SU-DHL-6 (cell line): ENCODE data around the gene PTPN14.

Source experiments
- H2AFZ ChIP-seq: fragments of 200-600 bp; sonication (generic); 2 replicates; pipeline ENCODE4 v1.6.1; 2014; ENCODE audit warnings: low read depth, mild to moderate bottlenecking, moderate library complexity, mixed read lengths, antibody characterized with exemption, low read length; ENCODE audit not compliant: severe bottlenecking
- H3F3A ChIP-seq: fragments of 200-600 bp; shearing (Covaris generic); 2 replicates; pipeline ENCODE4 v1.6.0; 2016; ENCODE audit warnings: antibody characterized with exemption, mild to moderate bottlenecking; ENCODE audit not compliant: insufficient read depth
- H3K27ac ChIP-seq: fragments of 200-600 bp; sonication (generic); 2 replicates; pipeline ENCODE4 v1.5.1; 2016; ENCODE audit warnings: low read depth, mild to moderate bottlenecking, low read length, moderate library complexity, mixed read lengths
- H3K27me3 ChIP-seq: fragments of 200-600 bp; sonication (generic), shearing (Covaris generic); 2 replicates; pipeline ENCODE4 v1.6.0; 2014; ENCODE audit warnings: mild to moderate bottlenecking, low read length
- H3K36me3 ChIP-seq: fragments of 200-600 bp; sonication (generic); 2 replicates; pipeline ENCODE4 v1.6.1; 2014; ENCODE audit warnings: mild to moderate bottlenecking, low read length, mixed read lengths
- H3K4me2 ChIP-seq: fragments of 300-600, 200-600 bp; shearing (Covaris generic), sonication (generic); 2 replicates; pipeline ENCODE4 v1.6.0; 2014; ENCODE audit warnings: low read length, low read depth, mild to moderate bottlenecking; ENCODE audit not compliant: poor library complexity, severe bottlenecking
- H3K4me3 ChIP-seq: fragments of 200-600 bp; sonication (generic); 2 replicates; pipeline ENCODE4 v1.5.1; 2014; ENCODE audit warnings: antibody characterized with exemption, low read length, mild to moderate bottlenecking, mixed read lengths; ENCODE audit not compliant: insufficient read depth, poor library complexity, severe bottlenecking
- H3K79me2 ChIP-seq: fragments of 200-600 bp; sonication (generic); 2 replicates; pipeline ENCODE4 v1.6.1; 2014; ENCODE audit warnings: mild to moderate bottlenecking, low read length, moderate library complexity; ENCODE audit not compliant: insufficient read depth
- H3K9ac ChIP-seq: fragments of 200-600 bp; sonication (generic); 2 replicates; pipeline ENCODE4 v1.7.0; 2014; ENCODE audit warnings: mild to moderate bottlenecking, low read length
- H3K9me2 ChIP-seq: fragments of 200-600 bp; sonication (generic); replicated peaks from 2 replicates; pipeline ENCODE4 v1.6.1; 2014; ENCODE audit warnings: low read length; ENCODE audit not compliant: insufficient read depth
- H3K9me3 ChIP-seq: fragments of 200-600 bp; sonication (generic); 2 replicates; pipeline ENCODE4 v1.6.1; 2014; ENCODE audit warnings: low read length, mixed read lengths; ENCODE audit not compliant: insufficient read depth
- H4K20me1 ChIP-seq: fragments of 200-600 bp; sonication (generic); 2 replicates; pipeline ENCODE4 v1.6.1; 2014; ENCODE audit warnings: low read depth, mild to moderate bottlenecking, antibody characterized with exemption, low read length, moderate library complexity, mixed read lengths
- CTCF ChIP-seq: fragments of 200-600 bp; sonication (generic); IDR thresholded peaks from one replicate; pipeline ENCODE4 v1.5.1; 2017; ENCODE audit warnings: antibody characterized with exemption, mild to moderate bottlenecking, low read length, moderate library complexity; ENCODE audit not compliant: insufficient read depth, poor library complexity, severe bottlenecking
- EZH2phosphoT487 ChIP-seq: fragments of 200-600 bp; sonication (generic), shearing (Covaris generic); conservative IDR thresholded peaks from 2 replicates; pipeline ENCODE4 v1.6.1; 2018; ENCODE audit warnings: mild to moderate bottlenecking, antibody characterized with exemption, low read length, moderate library complexity, mixed read lengths

PTPN14 gene

GRCh38 chr1:214506972-214507431 lies 44.4 kb downstream of the PTPN14 start:
- H3K9me3 ChIP-seq, result no peaks in the 10 kb centered on the region
- H3K27me3 ChIP-seq, result no peaks in the 10 kb centered on the region
- H3F3A ChIP-seq, result no peaks in the 10 kb centered on the region
- TF ChIP-seq CTCF (no peak), EZH2phosphoT487 (no peak)
- H3K4me2 ChIP-seq, result no peak overlapping the region
- H3K9ac ChIP-seq, result no peak overlapping the region
- no peak overlapping the region for H3K27ac ChIP-seq
- H3K9me2 ChIP-seq, result no peaks in the 10 kb centered on the region
- H3K4me3 ChIP-seq, result no peak overlapping the region
- no peak overlapping the region for H2AFZ ChIP-seq
- H3K36me3 ChIP-seq, result no peaks in the 10 kb centered on the region
- H4K20me1 ChIP-seq, result no peaks in the 10 kb centered on the region
- H3K79me2 ChIP-seq, result no peaks in the 10 kb centered on the region

GRCh38 chr1:214505134-214505533 lies 46.3 kb downstream of the PTPN14 start:
- Histone ChIP-seq H4K20me1 (no peaks in the 10 kb centered on the region), H3K9me2 (no peaks in the 10 kb centered on the region), H3K4me2 (no peak overlapping the region), H3K36me3 (no peaks in the 10 kb centered on the region), H3K27me3 (no peaks in the 10 kb centered on the region), H3K9me3 (no peaks in the 10 kb centered on the region), H3K4me3 (no peak overlapping the region), H3K27ac (no peak overlapping the region), H2AFZ (no peak overlapping the region), H3K9ac (no peak overlapping the region), H3K79me2 (no peaks in the 10 kb centered on the region), H3F3A (no peaks in the 10 kb centered on the region)
- TF ChIP-seq CTCF (no peak), EZH2phosphoT487 (no peak)

- no peak overlapping the region for H3K4me2 ChIP-seq
- H3K36me3 ChIP-seq, result no peaks in the 10 kb centered on the region
- no peaks in the 10 kb centered on the region for H3F3A ChIP-seq
- no peaks in the 10 kb centered on the region for H3K9me3 ChIP-seq
- no peak overlapping the region for H3K9ac ChIP-seq
- no peaks in the 10 kb centered on the region for H3K27me3 ChIP-seq
- H3K4me3 ChIP-seq, result no peak overlapping the region
- no peak overlapping the region for H3K27ac ChIP-seq
- H4K20me1 ChIP-seq, result no peaks in the 10 kb centered on the region
- no peaks in the 10 kb centered on the region for H3K79me2 ChIP-seq
- H3K9me2 ChIP-seq, result no peaks in the 10 kb centered on the region
- H2AFZ ChIP-seq, result no peak overlapping the region
- TF ChIP-seq CTCF (no peak), EZH2phosphoT487 (no peak)
Measured at GRCh38 chr1:214504330-214504729, 47.1 kb downstream of the PTPN14 start.
